Measurements from ENCODE around the gene TRPC1. TPM values are rescaled to one million over a fixed set of nuclear protein-coding genes. Genes with fewer than 3 reads are reported as not detected.
A peak's percentile ranks its signal among the peaks of the same experiment; 100 is the strongest.
"Not testable (repeated sequence)": the region's sequence is repeated elsewhere in the genome, so short reads cannot be mapped to it uniquely, and the experiment has no call there.

The TRPC1 gene
- 2.3 and 2.6 TPM in 2 replicates for total RNA-seq (2014; rRNA removed; shearing (Covaris generic); ENCODE audit: low replicate concordance)

GRCh38 chr3:142723968-142724681 is at the start of gene TRPC1:
Gene TRPC1, plus strand, starts transcription at chr3:142724034. Its CDS starts 526 bp downstream, at chr3:142724560.
- H3K27me3 ChIP-seq, result peaks cover 40% of the 10 kb centered on the region
- peaks cover 8% of the 10 kb centered on the region for H3K9me3 ChIP-seq
- peak within 1 kb of the TSS; percentile 57 for H3K4me3 ChIP-seq
- H3K36me3 ChIP-seq, result no peaks in the 10 kb centered on the region
- DNase-seq, result peak; percentile 74

- H3K9me3 ChIP-seq, result no peaks in the 10 kb centered on the region
- no peak overlapping the region for H3K4me3 ChIP-seq
- no peak for DNase-seq
- peaks cover 5% of the 10 kb centered on the region; the same call in 1 of the 2 replicates for H3K27me3 ChIP-seq
- H3K36me3 ChIP-seq, result no peaks in the 10 kb centered on the region
These were observed 47.7 kb upstream of the TRPC1 start for GRCh38 chr3:142676151-142676550.

DNA sequence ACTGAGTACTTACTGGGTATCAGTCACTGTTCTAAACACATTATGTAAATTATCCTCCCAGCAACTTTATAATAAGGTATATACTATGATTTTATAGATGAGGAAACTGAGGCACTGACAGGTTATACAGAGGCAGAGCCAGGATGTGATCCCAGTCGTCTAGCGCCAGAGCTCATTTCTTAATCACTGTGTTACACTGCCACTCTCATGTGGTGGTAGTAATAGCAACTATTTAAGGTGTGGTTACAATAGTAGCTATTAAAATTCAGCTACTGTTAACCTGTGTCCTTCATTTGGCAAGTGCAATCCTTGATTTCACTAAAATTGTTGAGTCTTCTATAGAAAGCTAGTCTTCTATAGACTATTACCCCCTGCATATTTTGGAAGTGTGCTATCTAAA is 43.1 kb upstream of the TRPC1 start:
- H3K4me3 ChIP-seq, result no peak overlapping the region
- no peak for DNase-seq
- no peaks in the 10 kb centered on the region for H3K9me3 ChIP-seq
- H3K36me3 ChIP-seq, result no peaks in the 10 kb centered on the region
- peaks cover 3% of the 10 kb centered on the region; the same call in 1 of the 2 replicates for H3K27me3 ChIP-seq

DNA sequence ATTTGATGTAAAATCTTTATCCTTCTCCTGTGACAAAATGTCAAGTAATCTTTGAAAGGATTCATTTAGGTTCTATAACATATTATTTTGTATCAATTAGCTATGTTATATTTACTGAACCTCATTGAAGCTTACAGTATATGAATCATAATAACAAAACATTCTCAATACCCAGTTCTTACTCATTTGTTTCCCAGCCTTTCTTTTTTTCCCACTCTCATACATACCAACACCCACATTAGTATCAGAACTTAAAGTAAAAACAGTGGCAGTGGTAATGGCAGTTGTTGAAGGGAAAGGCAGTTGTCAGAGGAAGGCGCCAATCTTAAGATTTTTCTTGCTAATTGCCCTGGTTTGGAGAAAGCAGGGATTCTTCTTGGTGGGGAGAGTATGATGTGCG is 33.2 kb upstream of the TRPC1 start:
- Histone ChIP-seq H3K27me3 (peaks cover 6% of the 10 kb centered on the region), H3K9me3 (no peaks in the 10 kb centered on the region), H3K4me3 (no peak overlapping the region), H3K36me3 (no peaks in the 10 kb centered on the region)
- no peak for DNase-seq

DNA sequence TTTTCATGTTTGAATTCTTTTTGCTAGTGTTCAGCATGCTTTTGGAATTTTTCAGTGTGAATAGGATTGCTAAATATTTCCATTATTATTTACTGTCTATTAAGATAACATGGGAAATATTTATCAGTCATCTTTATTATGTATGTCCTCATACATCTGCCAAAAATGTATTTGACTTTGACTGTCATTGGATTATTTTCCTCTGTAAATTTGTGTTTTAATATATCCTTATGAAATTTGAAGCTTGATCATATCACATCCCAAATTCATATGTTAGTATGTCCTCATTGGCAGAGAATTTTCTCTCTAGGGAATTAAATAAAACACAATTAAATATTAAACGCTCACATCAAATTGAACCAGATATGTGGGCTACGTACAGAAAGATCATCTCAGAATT is 32.3 kb upstream of the TRPC1 start:
- Histone ChIP-seq H3K9me3 (no peaks in the 10 kb centered on the region), H3K4me3 (no peak overlapping the region), H3K27me3 (peaks cover 6% of the 10 kb centered on the region), H3K36me3 (no peaks in the 10 kb centered on the region)
- DNase-seq, result no peak

DNA sequence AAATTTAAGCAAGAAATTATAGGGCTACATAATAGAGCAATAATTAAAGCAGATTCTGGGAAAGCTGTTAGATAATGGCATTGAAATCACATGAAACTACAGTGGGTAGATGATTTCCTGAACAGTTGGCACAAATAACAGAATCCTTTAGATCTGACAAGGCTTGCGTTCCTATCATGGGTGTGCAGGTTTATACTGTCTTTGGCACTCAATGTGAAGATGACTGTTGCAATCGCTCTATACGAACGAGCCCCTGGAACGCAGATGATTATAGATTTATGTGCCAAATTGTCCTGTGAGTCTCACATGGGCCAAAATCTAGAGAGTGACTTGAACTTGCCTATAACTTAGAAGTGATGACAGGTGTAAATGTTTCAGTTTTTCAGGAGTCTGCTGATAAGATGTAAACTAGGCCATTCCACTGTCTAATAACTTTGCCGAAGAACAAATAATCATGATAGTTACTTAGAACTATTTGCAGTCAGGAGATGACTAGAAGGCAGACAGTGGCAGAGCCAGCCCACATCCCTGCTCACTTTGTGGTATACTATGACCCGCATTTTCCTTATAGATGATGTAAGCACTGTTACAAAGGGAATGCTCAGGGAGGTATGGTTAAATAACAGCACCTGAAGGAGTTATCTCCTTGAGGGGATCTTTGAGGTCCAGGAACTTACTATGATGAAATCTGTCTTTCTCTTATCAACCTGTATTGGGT is 30.5 kb upstream of the TRPC1 start:
- no peaks in the 10 kb centered on the region for H3K9me3 ChIP-seq
- no peaks in the 10 kb centered on the region for H3K36me3 ChIP-seq
- DNase-seq, result no peak
- H3K27me3 ChIP-seq, result peaks cover 6% of the 10 kb centered on the region
- H3K4me3 ChIP-seq, result no peak overlapping the region

DNA sequence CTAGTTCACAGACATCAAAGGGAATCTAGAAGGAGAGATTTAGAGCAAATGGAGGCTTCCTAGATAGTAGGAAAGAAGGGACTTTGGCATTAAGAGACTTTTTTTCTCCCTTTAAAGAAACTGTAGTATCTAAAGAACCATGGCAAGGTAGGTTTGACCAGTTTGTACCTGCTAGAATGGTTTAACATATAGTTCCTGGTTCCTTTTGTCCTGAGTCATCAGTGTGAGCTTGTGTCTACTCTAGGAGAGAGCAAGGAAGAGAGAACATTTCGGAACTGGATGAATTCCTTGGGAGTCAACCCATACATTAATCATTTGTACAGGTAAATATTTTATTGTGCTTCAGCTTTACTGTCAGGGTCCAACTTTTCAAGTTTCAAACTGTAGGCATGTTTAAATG is 29.6 kb upstream of the TRPC1 start:
- Histone ChIP-seq H3K4me3 (no peak overlapping the region), H3K9me3 (no peaks in the 10 kb centered on the region), H3K36me3 (no peaks in the 10 kb centered on the region), H3K27me3 (peaks cover 6% of the 10 kb centered on the region)
- DNase-seq, result no peak

- no peak for DNase-seq
- Histone ChIP-seq H3K4me3 (no peak overlapping the region), H3K36me3 (no peaks in the 10 kb centered on the region), H3K27me3 (peaks cover 3% of the 10 kb centered on the region; the same call in 1 of the 2 replicates), H3K9me3 (no peaks in the 10 kb centered on the region)
These were observed 18.6 kb upstream of the TRPC1 start for GRCh38 chr3:142705198-142705597.

- Histone ChIP-seq H3K9me3 (no peaks in the 10 kb centered on the region), H3K36me3 (no peaks in the 10 kb centered on the region), H3K27me3 (peaks cover 8% of the 10 kb centered on the region; the same call in 1 of the 2 replicates), H3K4me3 (no peak overlapping the region)
- DNase-seq, result no peak
These were observed 17.3 kb upstream of the TRPC1 start for GRCh38 chr3:142706321-142707127.

- H3K36me3 ChIP-seq, result no peaks in the 10 kb centered on the region
These were observed 14.6 kb upstream of the TRPC1 start for GRCh38 chr3:142709207-142709606.

DNA sequence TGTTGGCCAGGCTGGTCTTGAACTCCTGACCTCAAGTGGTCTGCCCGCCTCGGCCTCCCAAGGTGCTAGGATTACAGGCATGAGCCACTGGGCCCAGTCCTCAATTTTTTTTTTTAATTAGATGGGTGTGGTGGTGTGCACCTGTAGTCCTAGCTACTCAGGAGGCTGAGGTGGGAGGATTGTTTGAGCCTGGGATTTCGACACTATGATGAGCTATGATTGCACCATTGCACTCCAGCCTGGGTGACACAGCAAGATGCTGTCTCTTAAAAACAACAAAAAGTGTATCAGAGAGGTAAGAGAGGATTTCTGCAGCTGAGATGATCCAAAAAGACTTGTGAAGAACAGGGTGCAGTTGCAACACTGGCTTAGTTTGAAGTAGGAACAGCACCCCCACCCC is 9.0 kb upstream of the TRPC1 start:
- not testable (repeated sequence) for DNase-seq, H3K4me3 ChIP-seq, H3K9me3 ChIP-seq, H3K36me3 ChIP-seq
- H3K27me3 ChIP-seq, result peaks cover 20% of the 10 kb centered on the region

More at GRCh38 chr3:142709207-142709606, 14.6 kb upstream of the TRPC1 start:
- no peak for DNase-seq
- H3K4me3 ChIP-seq, result no peak overlapping the region
- H3K27me3 ChIP-seq, result peaks cover 16% of the 10 kb centered on the region
- H3K9me3 ChIP-seq, result no peaks in the 10 kb centered on the region

GRCh38 chr3:142716102-142716501 is 7.7 kb upstream of the TRPC1 start:
- DNase-seq, result no peak
- peaks cover 6% of the 10 kb centered on the region for H3K9me3 ChIP-seq

DNA sequence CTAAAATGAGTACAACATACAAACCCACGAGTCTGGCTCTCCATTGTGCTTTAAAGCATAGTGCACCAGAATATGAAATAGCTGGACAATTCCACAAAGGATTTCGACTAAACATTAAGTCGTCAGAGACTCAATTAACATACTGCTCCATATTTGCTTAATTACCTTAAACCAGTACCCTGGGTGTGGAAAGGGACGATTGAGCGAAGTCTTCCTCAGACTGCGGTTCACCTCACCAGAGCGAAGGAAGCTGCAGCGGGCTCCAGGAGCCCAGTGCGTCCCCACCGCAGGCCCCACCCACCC is 218 bp upstream of the TRPC1 start:
- H3K4me3 ChIP-seq, result peak overlapping the region; percentile 57
- H3K36me3 ChIP-seq, result no peaks in the 10 kb centered on the region
- peaks cover 8% of the 10 kb centered on the region for H3K9me3 ChIP-seq
- peaks cover 44% of the 10 kb centered on the region for H3K27me3 ChIP-seq
- DNase-seq, result no peak

More at GRCh38 chr3:142716102-142716501, 7.7 kb upstream of the TRPC1 start:
- Histone ChIP-seq H3K36me3 (no peaks in the 10 kb centered on the region), H3K4me3 (no peak overlapping the region), H3K27me3 (peaks cover 21% of the 10 kb centered on the region)

DNA sequence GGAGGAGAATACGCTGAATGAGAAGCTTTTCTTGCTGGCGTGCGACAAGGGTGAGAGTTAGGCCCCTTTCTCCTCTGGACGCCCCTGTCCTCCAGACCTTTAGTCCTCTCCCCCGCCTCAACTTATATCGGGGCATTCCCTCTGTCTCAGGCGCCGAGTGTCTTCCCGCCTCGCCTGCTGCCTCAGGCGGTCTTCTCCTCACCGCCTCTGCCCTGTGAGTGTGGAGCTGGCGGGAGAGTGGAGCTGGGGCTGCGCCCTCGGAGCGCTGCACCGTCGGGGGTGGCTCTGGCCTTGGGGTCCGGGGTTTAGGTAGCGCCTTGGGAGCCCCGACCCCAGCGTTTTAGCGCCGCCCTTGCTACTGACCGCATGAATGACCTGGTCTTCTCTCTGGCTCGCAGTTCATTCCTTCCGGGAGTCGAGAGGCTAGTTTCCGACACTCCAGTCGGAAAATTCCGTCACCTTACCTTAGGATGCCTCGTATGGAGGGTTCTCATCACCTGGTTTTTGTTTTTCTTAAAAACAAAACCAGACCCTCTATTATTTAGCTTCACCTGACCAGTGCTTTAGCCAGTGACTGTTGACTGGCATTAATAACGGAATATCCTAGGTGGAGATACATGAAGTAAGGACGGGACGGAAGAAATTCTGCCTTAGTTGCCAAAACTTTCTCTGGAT is 985 bp downstream of the TRPC1 start:
- H3K4me3 ChIP-seq, result peak overlapping the region; percentile 57
- DNase-seq, result peak; percentile 37
- H3K27me3 ChIP-seq, result peaks cover 37% of the 10 kb centered on the region
- no peaks in the 10 kb centered on the region for H3K36me3 ChIP-seq
- H3K9me3 ChIP-seq, result peaks cover 5% of the 10 kb centered on the region; the same call in 1 of the 2 replicates

GRCh38 chr3:142725357-142725739 is 1.5 kb downstream of the TRPC1 start:
- peaks cover 37% of the 10 kb centered on the region for H3K27me3 ChIP-seq
- peaks cover 5% of the 10 kb centered on the region; the same call in 1 of the 2 replicates for H3K9me3 ChIP-seq
- DNase-seq, result no peak
- H3K36me3 ChIP-seq, result no peaks in the 10 kb centered on the region
- H3K4me3 ChIP-seq, result peak overlapping the region; percentile 57

- H3K36me3 ChIP-seq, result no peaks in the 10 kb centered on the region
- H3K27me3 ChIP-seq, result peaks cover 34% of the 10 kb centered on the region
- H3K4me3 ChIP-seq, result no peak overlapping the region
- DNase-seq, result no peak
- peaks cover 2% of the 10 kb centered on the region; the same call in 1 of the 2 replicates for H3K9me3 ChIP-seq
These were observed 2.2 kb downstream of the TRPC1 start for GRCh38 chr3:142726017-142726416.

All from MG63 (cell line).